Prostate gland (tissue), 2 donors: ENCODE results near the gene NANOS2. TPM values are rescaled to one million over a fixed set of nuclear protein-coding genes. Genes with fewer than 3 reads are reported as not detected.

ENCODE experiments used
- DNase-seq: peaks from one replicate; pipeline ENCODE4 v3.0.0-alpha.2; 2019; ENCODE audit warnings: low spot score
- H3K27ac ChIP-seq, 2 donors: fragments of 200-600 bp; sonication (generic); 2 replicates each; pipeline ENCODE4 v1.5.1; 2017 to 2019
- H3K27me3 ChIP-seq: fragments of 200-600 bp; sonication (generic); replicated peaks from 2 replicates; pipeline ENCODE4 v1.5.1; 2019; ENCODE audit not compliant: insufficient read depth
- H3K36me3 ChIP-seq, 2 donors: fragments of 200-600 bp; sonication (generic); 1 replicate in 1 of 2; 2 replicates in 1 of 2; pipeline versions ENCODE4 v1.5.1 to v1.8.1; 2017 to 2019
- H3K4me1 ChIP-seq: fragments of 200-600 bp; sonication (generic); replicated peaks from 2 replicates; pipeline ENCODE4 v1.5.1; 2019
- H3K4me3 ChIP-seq, 2 donors: fragments of 200-600 bp; sonication (generic); 2 replicates each; pipeline ENCODE4 v1.5.1; 2017 to 2019
- H3K9me3 ChIP-seq: fragments of 200-600 bp; sonication (generic); 2 replicates; pipeline ENCODE4 v1.5.1; 2017
- POLR2A ChIP-seq: fragments of 450-650 bp; IDR thresholded peaks from one replicate; pipeline ENCODE4 v1.6.1; 2016; ENCODE audit warnings: antibody characterized with exemption, mild to moderate bottlenecking
- POLR2AphosphoS5 ChIP-seq: sonication (generic); formaldehyde crosslinking; IDR thresholded peaks from one replicate; pipeline ENCODE4 v1.6.1; 2017; ENCODE audit warnings: antibody characterized with exemption
- WGBS: methylation state at CpG from one replicate; pipeline ENCODE4 v1.1.5; 2018; 5-methylcytosine and 5-hydroxymethylcytosine counted together
- intact Hi-C: fragments of 100-400 bp; cut with DNase I; formaldehyde crosslinking; loops from one replicate; pipeline ENCODE4 v1.14.2; 2022
- total RNA-seq, 2 donors: library from RNA; depleted of rRNA; stranded (reverse); fragments of >200 nt; gene quantifications; one replicate each; pipeline ENCODE4 v1.1.0, GENCODE V29; 2016
- TF ChIP-seq, protein P1 (sequence below), 4 experiments: fragments of 200-600 bp in 2 of 4; fragments of 450-650 bp in 2 of 4; sonication (generic) in 2 of 4; IDR thresholded peaks; 1 replicate in 3 of 4; 2 replicates in 1 of 4; pipeline ENCODE4 v1.5.1; 2016 to 2019; ENCODE audit warnings: antibody characterized with exemption in 4 of 4, mild to moderate bottlenecking in 2 of 4, moderate library complexity in 2 of 4

NANOS2 gene
- total RNA-seq, 2 donors from 2014 or later: 4.1 TPM; not detected in 1

DNA sequence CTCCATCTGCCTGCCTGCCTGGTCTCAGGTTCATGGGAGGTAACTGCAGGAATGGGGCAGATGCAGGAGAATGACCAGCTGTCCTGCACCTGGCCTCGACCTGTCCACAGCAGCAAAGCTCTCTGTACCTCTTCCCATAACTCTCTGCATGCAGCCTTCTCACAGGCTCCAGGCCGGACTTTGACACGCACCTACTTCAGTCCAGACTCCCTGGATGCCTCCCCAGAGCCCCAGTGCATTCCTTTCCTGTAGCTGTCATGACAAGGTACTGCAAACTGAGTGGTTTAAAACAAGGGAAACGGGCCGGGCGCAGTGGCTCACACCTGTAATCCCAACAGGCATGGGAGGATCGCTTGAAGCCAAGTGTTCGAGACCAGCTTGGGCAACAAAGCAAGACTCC is 3.3 kb downstream of the NANOS2 start:
- intact Hi-C loops: no loop called here
- H3K4me1 ChIP-seq: no peaks in the 10 kb centered on the region
- TF ChIP-seq POLR2A (no peak), POLR2AphosphoS5 (no peak)
- TF ChIP-seq, protein P1, sequence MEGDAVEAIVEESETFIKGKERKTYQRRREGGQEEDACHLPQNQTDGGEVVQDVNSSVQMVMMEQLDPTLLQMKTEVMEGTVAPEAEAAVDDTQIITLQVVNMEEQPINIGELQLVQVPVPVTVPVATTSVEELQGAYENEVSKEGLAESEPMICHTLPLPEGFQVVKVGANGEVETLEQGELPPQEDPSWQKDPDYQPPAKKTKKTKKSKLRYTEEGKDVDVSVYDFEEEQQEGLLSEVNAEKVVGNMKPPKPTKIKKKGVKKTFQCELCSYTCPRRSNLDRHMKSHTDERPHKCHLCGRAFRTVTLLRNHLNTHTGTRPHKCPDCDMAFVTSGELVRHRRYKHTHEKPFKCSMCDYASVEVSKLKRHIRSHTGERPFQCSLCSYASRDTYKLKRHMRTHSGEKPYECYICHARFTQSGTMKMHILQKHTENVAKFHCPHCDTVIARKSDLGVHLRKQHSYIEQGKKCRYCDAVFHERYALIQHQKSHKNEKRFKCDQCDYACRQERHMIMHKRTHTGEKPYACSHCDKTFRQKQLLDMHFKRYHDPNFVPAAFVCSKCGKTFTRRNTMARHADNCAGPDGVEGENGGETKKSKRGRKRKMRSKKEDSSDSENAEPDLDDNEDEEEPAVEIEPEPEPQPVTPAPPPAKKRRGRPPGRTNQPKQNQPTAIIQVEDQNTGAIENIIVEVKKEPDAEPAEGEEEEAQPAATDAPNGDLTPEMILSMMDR (IDR thresholded peaks at IDR 0.05): no peak
- H3K9me3 ChIP-seq: no peaks in the 10 kb centered on the region
- no peak for DNase-seq
- no peak overlapping the region for H3K4me3 ChIP-seq
- H3K36me3 ChIP-seq: no peaks in the 10 kb centered on the region
- H3K27me3 ChIP-seq: peaks cover 3% of the 10 kb centered on the region
- WGBS: 59% methylated on average over 8 of the region's 8 CpGs
- H3K27ac ChIP-seq: no peak overlapping the region

DNA sequence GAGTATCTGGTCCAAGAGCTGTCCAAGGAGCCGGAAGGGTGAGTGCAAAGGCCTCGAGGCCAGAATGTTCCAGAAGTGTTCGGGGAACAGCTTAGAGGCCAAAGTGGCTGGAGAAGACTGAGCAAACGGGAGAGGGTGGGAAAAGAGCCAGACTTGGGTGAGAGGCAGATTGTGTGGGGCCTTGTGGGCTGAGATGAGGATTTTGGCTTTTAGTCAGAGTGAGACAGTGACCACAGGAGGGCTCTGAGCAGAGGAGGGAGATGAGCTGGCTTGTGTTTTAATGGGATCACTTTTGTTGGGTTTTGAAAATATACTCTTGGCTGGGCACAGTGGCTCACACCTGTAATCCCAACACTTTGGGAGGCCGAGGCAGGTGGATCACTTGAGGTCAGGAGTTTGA is 5.6 kb downstream of the NANOS2 start:
- intact Hi-C loops: no loop called here

DNA sequence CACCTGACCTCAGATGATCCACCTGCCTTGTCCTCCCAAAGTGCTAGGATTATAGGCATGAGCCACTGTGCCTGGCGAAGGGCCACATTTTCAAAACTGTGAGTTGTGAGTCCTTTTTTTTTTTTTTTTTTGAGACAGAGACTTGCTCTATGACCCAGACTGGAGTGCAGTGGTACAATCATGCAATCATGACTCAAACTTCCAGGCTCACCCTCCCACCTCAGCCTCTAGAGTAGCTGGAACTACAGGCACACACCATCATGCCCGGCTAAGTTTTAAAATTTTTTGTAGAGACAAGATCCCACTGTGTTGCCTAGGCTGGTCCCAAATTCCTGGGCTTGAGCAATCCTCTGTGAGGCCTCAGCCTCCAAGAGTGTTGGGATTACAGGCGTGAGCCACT is 8.4 kb downstream of the NANOS2 start:
- TF ChIP-seq POLR2AphosphoS5 (no peak), POLR2A (no peak)
- TF ChIP-seq, protein P1 (IDR thresholded peaks at IDR 0.05): no peak
- 78% methylated on average over 3 of the region's 3 CpGs for WGBS
- Histone ChIP-seq H3K4me1 (no peaks in the 10 kb centered on the region), H3K9me3 (no peaks in the 10 kb centered on the region), H3K4me3 (no peak overlapping the region), H3K27me3 (peaks cover 1% of the 10 kb centered on the region), H3K36me3 (no peaks in the 10 kb centered on the region), H3K27ac (no peak overlapping the region)
- DNase-seq: no peak
- intact Hi-C loops: no loop called here

More for the DNA sequence above, 5.6 kb downstream of the NANOS2 start:
- TF ChIP-seq POLR2A (no peak), POLR2AphosphoS5 (no peak)
- TF ChIP-seq, protein P1 (IDR thresholded peaks at IDR 0.05): no peak
- Histone ChIP-seq H3K9me3 (no peaks in the 10 kb centered on the region), H3K4me3 (no peak overlapping the region), H3K27ac (no peak overlapping the region), H3K4me1 (no peaks in the 10 kb centered on the region), H3K27me3 (peaks cover 3% of the 10 kb centered on the region), H3K36me3 (no peaks in the 10 kb centered on the region)
- no peak for DNase-seq
- 67% methylated on average over 5 of the region's 5 CpGs for WGBS

DNA sequence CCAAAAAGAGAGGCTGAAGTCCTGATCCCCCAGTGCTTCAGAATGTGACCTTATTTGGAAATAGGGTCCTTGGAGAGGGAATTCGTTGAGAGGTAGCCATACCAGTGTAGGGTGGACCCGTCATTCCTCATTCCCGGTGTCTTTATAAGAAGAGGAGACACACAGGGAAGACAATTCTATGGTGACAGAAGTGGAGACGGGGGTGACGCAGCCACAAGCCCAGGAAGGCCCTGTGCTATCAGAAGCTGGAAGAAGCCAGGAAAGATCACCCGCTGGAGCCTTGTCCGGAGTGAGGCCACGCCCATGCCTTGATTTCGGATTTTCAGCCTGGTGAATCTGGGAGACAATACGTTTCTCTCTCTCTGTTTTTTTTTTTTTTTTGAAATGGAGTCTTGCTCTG is 9.6 kb downstream of the NANOS2 start:
- intact Hi-C loops: no loop called here
- no peaks in the 10 kb centered on the region for H3K27me3 ChIP-seq
- 78% methylated on average over 10 of the region's 10 CpGs for WGBS
- no peaks in the 10 kb centered on the region for H3K36me3 ChIP-seq
- H3K4me3 ChIP-seq: no peak overlapping the region
- H3K27ac ChIP-seq: no peak overlapping the region
- H3K4me1 ChIP-seq: no peaks in the 10 kb centered on the region
- no peaks in the 10 kb centered on the region for H3K9me3 ChIP-seq
- no peak for DNase-seq
- TF ChIP-seq, protein P1 (IDR thresholded peaks at IDR 0.05): no peak
- no peak for TF ChIP-seq POLR2A
- TF ChIP-seq POLR2AphosphoS5: no peak
